K562 (cell line): ENCODE measurements around the gene CPT1B. TPM values are rescaled to one million over a fixed set of nuclear protein-coding genes. Genes with fewer than 3 reads are reported as not detected.
A peak's percentile ranks its signal among the peaks of the same experiment; 100 is the strongest.
"Not testable (repeated sequence)": the region's sequence is repeated elsewhere in the genome, so short reads cannot be mapped to it uniquely, and the experiment has no call there.

Source experiments
- ATAC-seq: fragments of 200-7000 bp; cut with Tn5 transposase; 3 replicates; pipeline ENCODE4 v1.9.1; 2020; ENCODE audit warnings: moderate library complexity
- BruUV-seq: library from RNA; stranded (reverse); fragments of 400-500 nt; replicated peaks from 2 replicates; lab custom pipeline; 2021; lab: Mats Ljungman, UMichigan
- CTCF ChIA-PET: fragments of 300-600 bp; formaldehyde crosslinking; extraction: SDS; loops from one replicate; lab custom pipeline; 2021; ENCODE audit warnings: low intra/inter-chr PET ratio; lab: Yijun Ruan, JAX
- POLR2A ChIA-PET: fragments of 300-600, 350-650 bp; sonication (Branson Sonifier 250); formaldehyde crosslinking; extraction: SDS; loops from one replicate; lab custom pipeline; 2021; ENCODE audit warnings: antibody characterized with exemption, inconsistent platforms; lab: Yijun Ruan, JAX
- DNase-seq, 4 experiments: peaks; one replicate each; pipeline versions ENCODE4 v3.0.0 to v3.0.0-alpha.2; 2011 to 2018; ENCODE audit warnings: low spot score in 3 of 4, mixed read lengths in 3 of 4; ENCODE audit errors: extremely low read depth in 1 of 4
- FAIRE-seq: peaks from 2 replicates; lab custom pipeline; 2011; peaks lifted over from hg19 to GRCh38; lab: Jason Lieb, UNC
- H2AFZ ChIP-seq: 2 replicates; pipeline ENCODE4 v1.6.0; 2011; ENCODE audit warnings: low read depth, low read length, control low read depth, inconsistent platforms
- H3K27ac ChIP-seq: fragments of 200-600 bp; 3 replicates; pipeline ENCODE4 v1.8.0; 2011; ENCODE audit warnings: low read depth, mild to moderate bottlenecking, control low read depth, inconsistent platforms, low read length, moderate library complexity, mixed read lengths; ENCODE audit errors: extremely low read depth
- H3K27me3 ChIP-seq, 2 experiments: fragments of 300-600 bp in 1 of 2; 2 replicates in 1 of 2; 3 replicates in 1 of 2; pipeline versions ENCODE4 v1.6.0 to v1.8.0; 2011; ENCODE audit warnings: inconsistent platforms in 2 of 2, low read length in 2 of 2, mild to moderate bottlenecking in 1 of 2, mixed read lengths in 1 of 2, moderate library complexity in 1 of 2; ENCODE audit not compliant: control insufficient read depth in 2 of 2, insufficient read depth in 2 of 2
- H3K36me3 ChIP-seq: fragments of 300-600 bp; 3 replicates; pipeline ENCODE4 v1.8.0; 2011; ENCODE audit warnings: mild to moderate bottlenecking, low read length, inconsistent platforms; ENCODE audit not compliant: control insufficient read depth, insufficient read depth
- H3K4me1 ChIP-seq, 2 experiments: fragments of 200-600 bp in 1 of 2; replicated peaks in 1 of 2; 2 replicates in 1 of 2; 3 replicates in 1 of 2; pipeline versions ENCODE4 v1.5.1 to v1.8.0; 2011; ENCODE audit warnings: inconsistent platforms in 2 of 2, low read length in 2 of 2, mild to moderate bottlenecking in 1 of 2, mixed read lengths in 1 of 2, moderate library complexity in 1 of 2; ENCODE audit not compliant: control insufficient read depth in 2 of 2, insufficient read depth in 2 of 2
- H3K4me2 ChIP-seq: 2 replicates; pipeline ENCODE4 v1.6.1; 2011; ENCODE audit warnings: low read length, control low read depth, inconsistent platforms, mixed read lengths; ENCODE audit not compliant: insufficient read depth
- H3K4me3 ChIP-seq: fragments of 200-600 bp; sonication (generic), shearing (Covaris generic); 2 replicates; pipeline ENCODE4 v1.5.1; 2016; ENCODE audit warnings: control low read depth, inconsistent platforms
- H3K79me2 ChIP-seq: fragments of 200-600 bp; 3 replicates; pipeline ENCODE4 v1.8.0; 2011; ENCODE audit warnings: low read length, inconsistent platforms; ENCODE audit not compliant: control insufficient read depth, insufficient read depth
- H3K9ac ChIP-seq, 2 experiments: 2 replicates each; pipeline versions ENCODE4 v1.6.0 to v1.6.1; 2011; ENCODE audit warnings: low read depth in 2 of 2, low read length in 2 of 2, control low read depth in 1 of 2, inconsistent platforms in 1 of 2, mild to moderate bottlenecking in 1 of 2, mixed read lengths in 1 of 2; ENCODE audit not compliant: insufficient read depth in 1 of 2
- H3K9me1 ChIP-seq: one replicate; pipeline ENCODE4 v1.6.0; 2011; ENCODE audit warnings: inconsistent platforms, mild to moderate bottlenecking, low read length, moderate library complexity; ENCODE audit not compliant: control insufficient read depth, insufficient read depth
- H3K9me3 ChIP-seq: replicated peaks from 2 replicates; pipeline ENCODE4 v1.5.1; 2011; ENCODE audit warnings: low read depth, low read length, inconsistent platforms; ENCODE audit not compliant: control insufficient read depth, insufficient read depth
- H4K20me1 ChIP-seq: replicated peaks from 2 replicates; pipeline ENCODE4 v1.6.1; 2011; ENCODE audit warnings: low read length, inconsistent platforms, mixed read lengths; ENCODE audit not compliant: control insufficient read depth, insufficient read depth
- CEBPB ChIP-seq: fragments of 450-650 bp; IDR thresholded peaks from 2 replicates; pipeline ENCODE4 v1.6.1; 2016; ENCODE audit warnings: missing genetic modification characterization, missing compliant biosample characterization
- CEBPG ChIP-seq, 3 experiments: fragments of 200-800 bp in 1 of 3; sonication (Bioruptor generic) in 1 of 3; sonication (generic) in 1 of 3; formaldehyde crosslinking in 1 of 3; IDR thresholded peaks in 2 of 3; conservative IDR thresholded peaks in 1 of 3; 2 replicates each; pipeline versions ENCODE4 v1.6.1 to v1.8.0; 2016 to 2022; ENCODE audit warnings: missing compliant biosample characterization in 2 of 3, missing genetic modification characterization in 2 of 3, mild to moderate bottlenecking in 1 of 3, missing genetic modification reagents in 1 of 3
- DPF2 ChIP-seq: fragments of 450-650 bp; IDR thresholded peaks from 2 replicates; pipeline ENCODE4 v1.6.1; 2016
- FOSL1 ChIP-seq: fragments of 200-800 bp; sonication (Bioruptor generic); conservative IDR thresholded peaks from 2 replicates; pipeline ENCODE4 v1.6.1; 2016; ENCODE audit warnings: missing genetic modification characterization, missing compliant biosample characterization
- JUND ChIP-seq, 2 experiments: IDR thresholded peaks; 2 replicates in 1 of 2; 3 replicates in 1 of 2; pipeline ENCODE4 v1.6.1; 2011; ENCODE audit warnings: borderline replicate concordance in 2 of 2, low read depth in 2 of 2, low read length in 2 of 2, improper control_type of control experiment in 1 of 2, missing biosample characterization in 1 of 2, missing genetic modification characterization in 1 of 2, missing genetic modification reagents in 1 of 2
- L3MBTL2 ChIP-seq: fragments of 450-650 bp; IDR thresholded peaks from 2 replicates; pipeline ENCODE4 v1.6.1; 2016; ENCODE audit warnings: mild to moderate bottlenecking, moderate library complexity
- SMARCE1 ChIP-seq: fragments of 450-650 bp; IDR thresholded peaks from 2 replicates; pipeline ENCODE4 v1.7.1; 2016; ENCODE audit warnings: mild to moderate bottlenecking
- ZNF121 ChIP-seq: sonication (generic); formaldehyde crosslinking; conservative IDR thresholded peaks from 2 replicates; pipeline ENCODE4 v1.8.0; 2022; ENCODE audit warnings: missing genetic modification reagents
- ZNF175 ChIP-seq: fragments of 200-800 bp; sonication (Bioruptor generic); IDR thresholded peaks from 2 replicates; pipeline ENCODE4 v1.6.1; 2016; ENCODE audit warnings: low read depth, mild to moderate bottlenecking, missing genetic modification characterization, missing compliant biosample characterization
- ZNF384 ChIP-seq: IDR thresholded peaks from 2 replicates; pipeline ENCODE4 v1.6.1; 2012; ENCODE audit warnings: low read depth, low read length, improper control_type of control experiment
- WGBS: fragments of 100-300 bp; shearing (Covaris generic); methylation state at CpG from one replicate; pipeline ENCODE4 v1.1.6; 2016; ENCODE audit warnings: low coverage, mixed read lengths; ENCODE audit not compliant: insufficient coverage; ENCODE audit errors: missing lambda C conversion rate; 5-methylcytosine and 5-hydroxymethylcytosine counted together
- in situ Hi-C: fragments of 300-500 bp; cut with MboI; formaldehyde crosslinking; loops from 4 replicates; pipeline ENCODE4 v1.15.0; 2018; ENCODE audit warnings: inconsistent platforms, mixed read lengths
- intact Hi-C: fragments of 100-400 bp; cut with micrococcal nuclease; formaldehyde crosslinking; loops from 2 replicates; pipeline ENCODE4 v1.14.2; 2022
- polyA plus RNA-seq, 8 experiments: library from polyadenylated mRNA; depleted of rRNA in 4 of 8; stranded (reverse) in 5 of 8; unstranded in 3 of 8; fragments of >200 nt; fragmentation: Nextera tagmentation in 2 of 8; fragmentation: Illumina TruSeq in 1 of 8; extraction: Ambion mirVana in 2 of 8; extraction: Trizol in 1 of 8; gene quantifications; 2 replicates each; pipeline versions ENCODE4 v1.2.1 to v1.2.3, GENCODE V29; 2011 to 2014; ENCODE audit warnings: inconsistent platforms in 1 of 8, missing spikeins in 1 of 8
- total RNA-seq, 7 experiments: library from RNA; depleted of rRNA in 6 of 7; stranded (reverse); fragments of >200 nt in 6 of 7; fragmentation: Illumina TruSeq in 2 of 7; extraction: Trizol in 2 of 7; gene quantifications; 2 replicates each; pipeline versions ENCODE4 v1.2.1 to v1.2.3, GENCODE V29; 2011 to 2021; ENCODE audit warnings: low replicate concordance in 1 of 7
- TF ChIP-seq, protein P1 (sequence below): sonication (generic); IDR thresholded peaks from 2 replicates; pipeline ENCODE4 v1.6.1; 2016
- TF ChIP-seq, protein P2 (sequence below), 2 experiments: fragments of 450-650 bp in 1 of 2; sonication (generic) in 1 of 2; formaldehyde crosslinking in 1 of 2; IDR thresholded peaks in 1 of 2; conservative IDR thresholded peaks in 1 of 2; 2 replicates each; pipeline versions ENCODE4 v1.6.1 to v1.8.1; 2016 to 2023; ENCODE audit warnings: mild to moderate bottlenecking in 2 of 2, moderate library complexity in 2 of 2, inconsistent platforms in 1 of 2, missing genetic modification reagents in 1 of 2

The CPT1B gene
- total and polyA plus RNA-seq, 9 of the 15 experiments (the other 6 are each of a cell fraction or from before 2014, with no cell fraction given), result 0.35 to 6.1 (median 2.6) TPM

DNA sequence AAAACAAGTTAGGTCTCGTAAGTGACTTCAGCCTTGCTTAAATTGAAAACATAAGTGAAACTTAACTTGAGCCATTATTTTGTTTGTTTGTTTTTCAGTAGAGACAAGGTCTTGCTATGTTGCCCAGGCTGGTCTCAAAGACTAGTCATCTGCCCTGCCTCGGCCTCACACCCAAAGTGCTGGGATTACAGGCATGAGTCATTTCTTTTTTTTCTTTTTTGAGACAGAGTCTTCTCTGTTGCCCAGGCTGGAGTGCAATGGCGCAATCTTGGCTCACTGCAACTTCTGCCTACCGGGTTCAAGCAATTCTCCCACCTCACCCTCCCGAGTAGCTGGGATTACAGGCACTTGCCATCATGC lies 36.6 kb downstream of the CPT1B start:
- FAIRE-seq; BruUV-seq; H3K9me1 ChIP-seq; intact Hi-C loops; CTCF ChIA-PET; H3K36me3 ChIP-seq; H3K4me3 ChIP-seq; DNase-seq; H3K9ac ChIP-seq; H4K20me1 ChIP-seq; in situ Hi-C loops; H3K79me2 ChIP-seq; H2AFZ ChIP-seq; H3K4me2 ChIP-seq; H3K27ac ChIP-seq; TF ChIP-seq JUND (tag; IDR thresholded peaks at IDR 0.05; ENCODE audit: borderline replicate concordance, low read depth, low read length): not testable (repeated sequence)
- WGBS, result 35% methylated on average over 5 of the region's 5 CpGs
- H3K4me1 ChIP-seq, result peaks cover 15 to 26% of the 10 kb centered on the region in 2 experiments
- POLR2A ChIA-PET, result interaction anchor here (0.6 kb wide), 2 partner anchors 17 to 58 kb away, joined by 3 to 5 read pairs; no protein-coding TSS in a partner anchor
- TF ChIP-seq DPF2 (peak; percentile 20; the same call in 1 of the 2 replicates), ZNF384 (0 out of 2 replicates have a peak, but pooled peaks have one; percentile 30), SMARCE1 (peak; percentile 26; the same call in 1 of the 2 replicates), CEBPB (tag) (peak; percentile 85), FOSL1 (tag) (peak; percentile 79), CEBPG (CRISPR knock-in tag; IDR thresholded peaks at IDR 0.05) (peak; percentile 62), CEBPG (tag; conservative IDR thresholded peaks at IDR 0.05 in 1 of 2, IDR thresholded peaks at IDR 0.05 in 1 of 2) (peak; percentile 80 to 82), JUND (IDR thresholded peaks at IDR 0.05; ENCODE audit: borderline replicate concordance, low read depth, low read length) (peak; percentile 63; the same call in 1 of the 2 replicates), ZNF121 (CRISPR knock-in tag) (peak; percentile 45), ZNF175 (0 out of 2 replicates have a peak, but pooled peaks have one; percentile 13), L3MBTL2 (0 out of 2 replicates have a peak, but pooled peaks have one; percentile 18)
- TF ChIP-seq, protein P1, sequence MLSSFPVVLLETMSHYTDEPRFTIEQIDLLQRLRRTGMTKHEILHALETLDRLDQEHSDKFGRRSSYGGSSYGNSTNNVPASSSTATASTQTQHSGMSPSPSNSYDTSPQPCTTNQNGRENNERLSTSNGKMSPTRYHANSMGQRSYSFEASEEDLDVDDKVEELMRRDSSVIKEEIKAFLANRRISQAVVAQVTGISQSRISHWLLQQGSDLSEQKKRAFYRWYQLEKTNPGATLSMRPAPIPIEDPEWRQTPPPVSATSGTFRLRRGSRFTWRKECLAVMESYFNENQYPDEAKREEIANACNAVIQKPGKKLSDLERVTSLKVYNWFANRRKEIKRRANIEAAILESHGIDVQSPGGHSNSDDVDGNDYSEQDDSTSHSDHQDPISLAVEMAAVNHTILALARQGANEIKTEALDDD, result peak; percentile 87
- TF ChIP-seq, protein P2, sequence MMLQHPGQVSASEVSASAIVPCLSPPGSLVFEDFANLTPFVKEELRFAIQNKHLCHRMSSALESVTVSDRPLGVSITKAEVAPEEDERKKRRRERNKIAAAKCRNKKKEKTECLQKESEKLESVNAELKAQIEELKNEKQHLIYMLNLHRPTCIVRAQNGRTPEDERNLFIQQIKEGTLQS (IDR thresholded peaks at IDR 0.05), result peak; percentile 76
- TF ChIP-seq, protein P2 (CRISPR knock-in tag; conservative IDR thresholded peaks at IDR 0.05), result not testable (repeated sequence)
- TF ChIP-seq, all 486 proteins: peak for 12; not testable (repeated sequence) for 474
- ATAC-seq, H3K27me3 ChIP-seq, H3K9me3 ChIP-seq: not testable (repeated sequence)
